ENCODE data around the gene CYP4F11. TPM values are rescaled to one million over a fixed set of nuclear protein-coding genes. Genes with fewer than 3 reads are reported as not detected.
A peak's percentile ranks its signal among the peaks of the same experiment; 100 is the strongest.
"Not testable (repeated sequence)": the region's sequence is repeated elsewhere in the genome, so short reads cannot be mapped to it uniquely, and the experiment has no call there.

Gene CYP4F11
- total RNA-seq, 1 donor from 2014 or later = 0.30 TPM

GRCh38 chr19:15892012-15892411, 42.3 kb downstream of the CYP4F11 start:
- ATAC-seq = no peak
- intact Hi-C loops (cut with DNase I) = no loop called here

GRCh38 chr19:15891434-15891833, 42.9 kb downstream of the CYP4F11 start:
- intact Hi-C loops (cut with DNase I) = no loop called here
- ATAC-seq (no peak), DNase-seq (ENCODE audit: missing footprints) (no peak)

More at GRCh38 chr19:15892012-15892411, 42.3 kb downstream of the CYP4F11 start:
- DNase-seq (ENCODE audit: missing footprints) = no peak

- intact Hi-C loops (cut with DNase I); ATAC-seq; DNase-seq (ENCODE audit: missing footprints): not testable (repeated sequence)
These were observed 45.0 kb downstream of the CYP4F11 start for GRCh38 chr19:15889339-15889738.

- intact Hi-C loops (cut with DNase I) = no loop called here
- ATAC-seq = no peak
- no peak for DNase-seq (ENCODE audit: missing footprints)
These were observed 48.4 kb downstream of the CYP4F11 start for GRCh38 chr19:15885919-15886318.

- intact Hi-C loops (cut with DNase I) = no loop called here
- DNase-seq (ENCODE audit: missing footprints) (no peak), ATAC-seq (no peak)
These were observed 49.2 kb downstream of the CYP4F11 start for GRCh38 chr19:15885167-15885566.

- DNase-seq (ENCODE audit: missing footprints); intact Hi-C loops (cut with DNase I); ATAC-seq: not testable (repeated sequence)
These were observed 51.0 kb downstream of the CYP4F11 start for GRCh38 chr19:15883329-15883728.

DNA sequence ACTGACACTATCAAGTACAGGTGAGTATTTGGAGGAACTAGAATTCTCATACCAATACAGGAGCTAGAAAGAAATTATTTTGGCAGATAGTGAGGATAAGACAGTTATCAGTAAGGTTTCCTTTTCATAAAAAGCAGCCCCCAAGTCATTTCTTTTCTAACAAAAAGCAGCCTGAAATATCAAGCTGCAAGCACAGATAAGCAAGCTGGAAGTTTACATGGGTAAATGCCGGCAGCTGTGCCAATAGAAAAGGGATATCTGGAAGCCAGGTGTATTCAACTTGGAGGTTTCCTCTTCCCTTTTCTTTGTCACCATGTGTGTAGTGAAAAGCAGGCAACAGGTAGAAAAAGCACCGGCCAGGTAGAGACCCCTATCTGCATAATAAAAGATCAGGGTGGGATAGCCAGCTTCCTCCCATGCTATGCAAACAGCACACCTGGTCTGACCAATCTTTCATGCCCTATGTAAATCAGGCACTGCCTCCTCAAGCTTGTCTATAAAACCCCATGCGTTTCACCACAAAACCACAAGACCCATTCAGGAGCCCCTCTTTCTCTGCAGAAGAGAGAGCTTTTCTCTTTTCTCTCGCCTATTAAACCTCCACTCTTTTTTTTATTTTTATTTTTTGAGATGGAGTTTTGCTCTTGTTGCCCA, 59.4 kb downstream of the CYP4F11 start:
- DNase-seq (ENCODE audit: missing footprints) = no peak

DNA sequence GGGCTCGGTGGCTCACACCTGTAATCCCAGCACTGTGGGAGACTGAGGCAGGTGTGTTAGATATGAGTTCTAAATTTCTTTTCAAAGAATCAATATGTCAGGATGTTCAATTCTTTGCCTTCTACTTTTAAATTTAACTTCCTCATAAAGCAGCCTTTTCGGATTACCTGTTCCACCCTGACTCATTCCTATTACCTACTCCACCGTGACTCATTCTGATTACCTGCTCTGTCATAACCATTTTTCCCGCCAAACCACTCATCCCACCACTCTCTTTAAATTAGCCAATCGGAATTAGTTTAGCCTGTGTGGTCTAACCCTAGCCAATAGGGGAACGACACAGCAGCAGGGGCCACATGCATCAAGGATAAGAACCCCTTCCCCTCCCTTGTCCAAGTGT, 60.6 kb downstream of the CYP4F11 start:
- DNase-seq (ENCODE audit: missing footprints); ATAC-seq; intact Hi-C loops (cut with DNase I): not testable (repeated sequence)

More for the DNA sequence above, 59.4 kb downstream of the CYP4F11 start:
- no peak for ATAC-seq
- intact Hi-C loops (cut with DNase I) = no loop called here

- intact Hi-C loops (cut with DNase I) = no loop called here
- no peak for DNase-seq (ENCODE audit: missing footprints)
- ATAC-seq = no peak
These were observed 62.8 kb downstream of the CYP4F11 start for GRCh38 chr19:15871570-15871969.

DNA sequence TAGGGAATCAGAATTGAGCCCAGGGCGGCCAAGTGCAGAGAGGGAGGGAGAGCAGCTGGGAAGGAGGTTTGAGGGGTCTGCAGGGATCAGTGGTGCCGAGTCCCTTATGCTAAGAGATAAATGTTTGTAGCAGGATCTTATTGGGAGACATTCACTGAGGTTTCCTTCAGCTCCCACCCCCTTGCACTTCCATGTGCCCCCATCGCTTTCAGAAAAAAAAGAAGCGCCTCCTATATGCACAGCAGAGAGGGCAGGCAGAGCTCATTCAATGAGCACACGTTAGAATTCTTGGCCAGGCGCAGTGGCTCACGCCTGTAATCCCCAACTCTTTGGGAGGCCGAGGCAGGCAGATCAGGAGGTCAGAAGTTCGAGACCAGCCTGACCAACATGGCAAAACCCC, 64.5 kb downstream of the CYP4F11 start:
- ATAC-seq = no peak

DNA sequence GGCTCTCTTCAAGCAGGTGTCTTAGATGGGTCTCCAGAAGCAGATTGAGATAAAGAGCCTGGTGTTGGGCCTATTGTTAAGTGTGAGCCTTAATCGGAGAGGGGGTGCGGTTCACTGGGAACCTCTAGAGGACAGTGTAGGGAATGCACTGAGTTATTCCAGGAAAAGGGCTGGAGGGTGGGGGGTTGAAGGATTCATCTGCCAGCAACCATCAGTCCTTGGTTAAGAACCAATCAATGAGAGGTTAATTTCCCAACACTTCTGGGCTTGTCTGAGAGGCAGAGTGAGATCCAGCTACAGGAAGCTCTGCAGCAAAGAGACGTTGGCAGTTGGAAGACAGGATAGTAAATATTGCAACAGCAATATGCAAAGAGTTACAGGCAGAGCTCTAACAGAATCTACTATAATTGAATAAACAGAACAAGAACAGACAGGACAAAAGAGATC, 65.2 kb downstream of the CYP4F11 start:
- intact Hi-C loops (cut with DNase I) = loop anchor here (1.0 kb wide), 1 partner anchor 240 kb away; no protein-coding TSS in a partner anchor
- no peak for DNase-seq (ENCODE audit: missing footprints)
- peak; percentile 44 for ATAC-seq

More for the DNA sequence above, 64.5 kb downstream of the CYP4F11 start:
- DNase-seq (ENCODE audit: missing footprints) = no peak
- intact Hi-C loops (cut with DNase I) = loop anchor here (1.0 kb wide), 1 partner anchor 241 kb away; no protein-coding TSS in a partner anchor

- ATAC-seq (no peak), DNase-seq (ENCODE audit: missing footprints) (no peak)
- intact Hi-C loops (cut with DNase I) = no loop called here
These were observed 67.7 kb downstream of the CYP4F11 start for GRCh38 chr19:15866636-15867035.

DNA sequence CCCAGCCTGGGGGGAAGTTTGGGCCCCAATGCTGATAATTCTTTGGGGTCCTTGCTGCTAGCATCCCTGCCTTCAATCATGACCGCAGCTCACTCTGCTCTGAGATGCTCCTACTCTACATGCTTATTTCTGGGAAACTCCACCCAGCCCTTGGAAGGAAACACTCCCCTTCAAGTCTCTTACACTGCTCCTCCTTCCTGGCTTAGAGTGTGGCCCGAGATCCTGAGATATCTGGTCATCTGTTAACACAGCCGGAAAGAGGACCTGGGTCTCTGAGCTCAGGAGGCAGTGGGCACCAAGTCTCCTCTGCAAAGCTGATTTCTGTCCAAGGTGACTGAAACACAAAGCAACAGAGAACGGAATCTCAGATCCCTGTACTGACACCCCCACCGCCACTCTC, 69.5 kb downstream of the CYP4F11 start:
- DNase-seq (ENCODE audit: missing footprints) (no peak), ATAC-seq (no peak)
- intact Hi-C loops (cut with DNase I) = no loop called here

DNA sequence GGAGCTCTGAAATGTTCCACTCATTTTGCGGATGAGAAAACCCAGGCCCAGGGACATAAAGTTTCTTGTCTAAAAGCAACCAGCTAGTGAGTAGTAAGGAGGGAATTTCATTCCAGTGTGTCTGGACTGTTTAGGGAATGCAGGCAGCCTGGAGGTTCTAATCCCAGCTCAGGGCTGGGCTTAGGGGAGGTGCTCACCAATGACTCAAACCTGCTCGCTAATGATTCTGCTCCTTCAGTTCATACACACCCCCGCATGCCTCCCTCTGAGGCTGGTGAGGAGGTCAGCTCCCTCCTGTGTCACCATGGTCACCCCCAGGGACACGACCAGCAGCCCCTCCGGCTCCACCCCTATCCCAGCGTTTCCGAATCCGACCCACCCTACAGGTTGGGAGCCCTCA, 71.1 kb downstream of the CYP4F11 start:
- ATAC-seq = no peak
- no peak for DNase-seq (ENCODE audit: missing footprints)
- intact Hi-C loops (cut with DNase I) = no loop called here

- ATAC-seq (no peak), DNase-seq (ENCODE audit: missing footprints) (no peak)
- intact Hi-C loops (cut with DNase I) = no loop called here
These were observed 71.9 kb downstream of the CYP4F11 start for GRCh38 chr19:15862444-15862843.

Other genes starting within 250 kb of the CYP4F11 start
- gene OR10H2, start 206.5 kb downstream of the CYP4F11 start, total RNA-seq = not detected
- gene OR10H3, start 196.5 kb downstream of the CYP4F11 start, total RNA-seq = not detected
- gene OR10H5, start 146.9 kb downstream of the CYP4F11 start, total RNA-seq = not detected
- not detected for gene OR10H1, start 118.9 kb downstream of the CYP4F11 start, total RNA-seq
- not detected for gene CYP4F2, start 36.5 kb downstream of the CYP4F11 start, total RNA-seq
- gene OR10H4, start 14.5 kb upstream of the CYP4F11 start, total RNA-seq = not detected
- gene TPM4, start 142.0 kb upstream of the CYP4F11 start, total RNA-seq = 106 TPM
- 25.6 TPM for gene RAB8A, start 177.4 kb upstream of the CYP4F11 start, total RNA-seq
- 0.49 TPM for gene HSH2D, start 209.2 kb upstream of the CYP4F11 start, total RNA-seq
- gene CIB3, start 239.0 kb upstream of the CYP4F11 start, total RNA-seq = not detected